ENCODE data around the gene ATP8B4. TPM values are rescaled to one million over a fixed set of nuclear protein-coding genes. Genes with fewer than 3 reads are reported as not detected.
"Not testable (repeated sequence)": the region's sequence is repeated elsewhere in the genome, so short reads cannot be mapped to it uniquely, and the experiment has no call there.

Gene ATP8B4
- total and polyA plus RNA-seq, 8 donors, result 2.1 to 8.1 (median 2.9) TPM

DNA sequence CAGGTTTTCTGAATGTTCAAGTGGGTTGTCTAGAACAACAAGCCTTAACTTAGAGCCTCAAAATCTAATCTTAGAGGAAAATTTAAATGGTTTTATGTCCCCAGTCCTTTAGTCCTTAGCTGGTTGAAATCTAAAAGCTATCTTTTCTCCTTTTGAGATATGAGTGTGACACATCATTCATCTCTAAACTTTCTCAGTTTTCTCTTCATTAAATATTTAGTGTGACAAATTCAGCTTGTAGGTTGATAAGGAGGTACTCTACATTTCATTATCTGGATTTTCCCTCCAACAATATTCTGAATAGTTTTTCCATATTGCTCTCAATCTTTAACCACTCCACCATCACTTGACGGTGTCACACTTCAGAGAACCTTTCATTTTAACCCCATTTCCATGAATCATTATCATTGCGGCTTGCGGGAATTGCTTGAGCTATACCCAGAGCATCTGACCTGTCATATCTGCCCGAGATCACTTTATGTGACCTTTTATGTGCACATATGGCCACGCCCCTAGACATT is 16.1 kb upstream of the ATP8B4 start:
- Histone ChIP-seq H3K9me3 (no peaks in the 10 kb centered on the region), H3K27me3 (no peaks in the 10 kb centered on the region), H3K4me3 (no peak overlapping the region), H3K36me3 (no peaks in the 10 kb centered on the region), H3K4me1 (peaks cover 0 to 28% of the 10 kb centered on the region in 2 donors), H3K27ac (peak overlapping the region in 1 of 2 donors; percentile 90)
- ATAC-seq, result no peak
- TF ChIP-seq CTCF (IDR thresholded peaks at IDR 0.05), result no peak
- DNase-seq, result no peak
- intact Hi-C loops (cut with DNase I), result no loop called here

GRCh38 chr15:50134524-50135024 is 15.5 kb upstream of the ATP8B4 start:
- intact Hi-C loops (cut with DNase I), result no loop called here
- Histone ChIP-seq H3K27ac (peak overlapping the region in 1 of 2 donors; percentile 90), H3K36me3 (no peaks in the 10 kb centered on the region), H3K9me3 (no peaks in the 10 kb centered on the region), H3K4me3 (no peak overlapping the region), H3K4me1 (peaks cover 0 to 28% of the 10 kb centered on the region in 2 donors), H3K27me3 (no peaks in the 10 kb centered on the region)
- ATAC-seq (peak; percentile 22), DNase-seq (no peak)
- TF ChIP-seq CTCF (IDR thresholded peaks at IDR 0.05), result no peak

GRCh38 chr15:50132251-50132984 is 13.4 kb upstream of the ATP8B4 start:
- ATAC-seq; DNase-seq; H3K27me3 ChIP-seq; intact Hi-C loops (cut with DNase I); H3K4me3 ChIP-seq; H3K9me3 ChIP-seq; H3K36me3 ChIP-seq: not testable (repeated sequence)
- Histone ChIP-seq H3K27ac (peak overlapping the region in 1 of 2 donors; percentile 28), H3K4me1 (peaks cover 0 to 28% of the 10 kb centered on the region in 2 donors)

DNA sequence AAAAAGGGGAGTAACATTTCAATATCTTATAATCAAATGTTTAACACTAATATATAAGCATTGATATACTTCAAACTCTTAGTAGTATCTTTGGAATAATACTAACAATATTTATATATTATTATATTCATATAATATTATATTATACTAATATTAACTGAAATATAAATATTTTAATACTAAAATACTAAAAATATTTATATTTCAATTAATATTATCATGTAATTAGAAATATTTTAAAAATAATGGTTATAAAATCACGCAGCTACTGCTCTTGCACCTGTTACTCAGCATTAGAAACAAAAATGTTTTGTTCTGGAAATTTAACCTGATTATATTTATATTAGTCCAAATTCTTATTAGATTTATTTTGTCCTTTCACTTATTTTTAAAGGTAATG is 12.6 kb upstream of the ATP8B4 start:
- no peak for DNase-seq
- no peaks in the 10 kb centered on the region for H3K9me3 ChIP-seq
- ATAC-seq, result no peak
- intact Hi-C loops (cut with DNase I), result no loop called here
- no peak for TF ChIP-seq CTCF (IDR thresholded peaks at IDR 0.05)
- no peak overlapping the region for H3K27ac ChIP-seq
- H3K4me1 ChIP-seq, result peaks cover 0 to 28% of the 10 kb centered on the region in 2 donors
- no peak overlapping the region for H3K4me3 ChIP-seq
- no peaks in the 10 kb centered on the region for H3K36me3 ChIP-seq
- H3K27me3 ChIP-seq, result no peaks in the 10 kb centered on the region

DNA sequence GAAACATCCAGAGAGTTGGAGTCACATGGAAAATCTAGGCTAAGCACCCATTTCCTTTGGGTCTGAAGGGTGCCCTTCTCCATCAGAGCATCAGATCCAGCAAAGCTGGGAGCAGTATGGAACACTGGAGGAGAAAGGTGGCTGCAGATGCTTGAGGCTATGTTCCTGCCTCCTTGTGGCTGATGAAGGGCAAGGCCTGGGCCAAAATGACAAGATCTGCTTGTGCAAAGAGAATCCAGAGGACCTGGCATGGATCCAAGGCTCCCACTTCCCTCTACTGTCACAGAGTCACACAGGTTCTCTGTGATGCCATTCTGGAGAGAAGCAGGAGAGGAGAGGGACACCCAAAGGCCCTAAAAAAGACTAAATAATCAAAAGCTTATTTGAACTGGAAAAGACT is 9.2 kb upstream of the ATP8B4 start:
- H3K27ac ChIP-seq, result peak overlapping the region in 1 of 2 donors; percentile 37
- no peaks in the 10 kb centered on the region for H3K36me3 ChIP-seq
- peaks cover 0 to 7% of the 10 kb centered on the region in 2 donors for H3K9me3 ChIP-seq
- no peaks in the 10 kb centered on the region for H3K4me1 ChIP-seq
- ATAC-seq (peak; percentile 34), DNase-seq (peak in 1 of 4 donors; percentile 76)
- TF ChIP-seq CTCF (IDR thresholded peaks at IDR 0.05), result peak in 1 of 2 donors; percentile 46
- H3K4me3 ChIP-seq, result no peak overlapping the region
- no peaks in the 10 kb centered on the region for H3K27me3 ChIP-seq
- intact Hi-C loops (cut with DNase I), result no loop called here

All from left lung (tissue), 10 donors.